SU-DHL-6 (cell line): ENCODE measurements around the gene LOXL1.

ENCODE experiments used
- H2AFZ ChIP-seq: fragments of 200-600 bp; sonication (generic); 2 replicates; pipeline ENCODE4 v1.6.1; 2014; ENCODE audit warnings: low read depth, mild to moderate bottlenecking, moderate library complexity, mixed read lengths, antibody characterized with exemption, low read length; ENCODE audit not compliant: severe bottlenecking
- H3F3A ChIP-seq: fragments of 200-600 bp; shearing (Covaris generic); 2 replicates; pipeline ENCODE4 v1.6.0; 2016; ENCODE audit warnings: antibody characterized with exemption, mild to moderate bottlenecking; ENCODE audit not compliant: insufficient read depth
- H3K27ac ChIP-seq: fragments of 200-600 bp; sonication (generic); 2 replicates; pipeline ENCODE4 v1.5.1; 2016; ENCODE audit warnings: low read depth, mild to moderate bottlenecking, low read length, moderate library complexity, mixed read lengths
- H3K27me3 ChIP-seq: fragments of 200-600 bp; sonication (generic), shearing (Covaris generic); 2 replicates; pipeline ENCODE4 v1.6.0; 2014; ENCODE audit warnings: mild to moderate bottlenecking, low read length
- H3K36me3 ChIP-seq: fragments of 200-600 bp; sonication (generic); 2 replicates; pipeline ENCODE4 v1.6.1; 2014; ENCODE audit warnings: mild to moderate bottlenecking, low read length, mixed read lengths
- H3K4me2 ChIP-seq: fragments of 300-600, 200-600 bp; shearing (Covaris generic), sonication (generic); 2 replicates; pipeline ENCODE4 v1.6.0; 2014; ENCODE audit warnings: low read length, low read depth, mild to moderate bottlenecking; ENCODE audit not compliant: poor library complexity, severe bottlenecking
- H3K4me3 ChIP-seq: fragments of 200-600 bp; sonication (generic); 2 replicates; pipeline ENCODE4 v1.5.1; 2014; ENCODE audit warnings: antibody characterized with exemption, low read length, mild to moderate bottlenecking, mixed read lengths; ENCODE audit not compliant: insufficient read depth, poor library complexity, severe bottlenecking
- H3K79me2 ChIP-seq: fragments of 200-600 bp; sonication (generic); 2 replicates; pipeline ENCODE4 v1.6.1; 2014; ENCODE audit warnings: mild to moderate bottlenecking, low read length, moderate library complexity; ENCODE audit not compliant: insufficient read depth
- H3K9ac ChIP-seq: fragments of 200-600 bp; sonication (generic); 2 replicates; pipeline ENCODE4 v1.7.0; 2014; ENCODE audit warnings: mild to moderate bottlenecking, low read length
- H3K9me2 ChIP-seq: fragments of 200-600 bp; sonication (generic); replicated peaks from 2 replicates; pipeline ENCODE4 v1.6.1; 2014; ENCODE audit warnings: low read length; ENCODE audit not compliant: insufficient read depth
- H3K9me3 ChIP-seq: fragments of 200-600 bp; sonication (generic); 2 replicates; pipeline ENCODE4 v1.6.1; 2014; ENCODE audit warnings: low read length, mixed read lengths; ENCODE audit not compliant: insufficient read depth
- H4K20me1 ChIP-seq: fragments of 200-600 bp; sonication (generic); 2 replicates; pipeline ENCODE4 v1.6.1; 2014; ENCODE audit warnings: low read depth, mild to moderate bottlenecking, antibody characterized with exemption, low read length, moderate library complexity, mixed read lengths
- CTCF ChIP-seq: fragments of 200-600 bp; sonication (generic); IDR thresholded peaks from one replicate; pipeline ENCODE4 v1.5.1; 2017; ENCODE audit warnings: antibody characterized with exemption, mild to moderate bottlenecking, low read length, moderate library complexity; ENCODE audit not compliant: insufficient read depth, poor library complexity, severe bottlenecking
- EZH2phosphoT487 ChIP-seq: fragments of 200-600 bp; sonication (generic), shearing (Covaris generic); conservative IDR thresholded peaks from 2 replicates; pipeline ENCODE4 v1.6.1; 2018; ENCODE audit warnings: mild to moderate bottlenecking, antibody characterized with exemption, low read length, moderate library complexity, mixed read lengths

LOXL1 gene

GRCh38 chr15:73955861-73956742, 29.8 kb downstream of the LOXL1 start:
- Histone ChIP-seq H2AFZ (no peak overlapping the region), H3K9ac (no peak overlapping the region)

GRCh38 chr15:73956743-73957135, 30.5 kb downstream of the LOXL1 start:
- Histone ChIP-seq H3K9me2 (no peaks in the 10 kb centered on the region), H3K27ac (no peak overlapping the region), H3K9ac (no peak overlapping the region), H4K20me1 (no peaks in the 10 kb centered on the region), H3K27me3 (no peaks in the 10 kb centered on the region), H3K9me3 (no peaks in the 10 kb centered on the region), H2AFZ (no peak overlapping the region), H3K4me3 (no peak overlapping the region), H3K79me2 (no peaks in the 10 kb centered on the region), H3K4me2 (no peak overlapping the region), H3K36me3 (no peaks in the 10 kb centered on the region), H3F3A (no peaks in the 10 kb centered on the region)
- TF ChIP-seq EZH2phosphoT487 (no peak), CTCF (no peak)

More at GRCh38 chr15:73955861-73956742, 29.8 kb downstream of the LOXL1 start:
- Histone ChIP-seq H3K9me3 (no peaks in the 10 kb centered on the region), H3K27ac (no peak overlapping the region), H3K36me3 (no peaks in the 10 kb centered on the region), H4K20me1 (no peaks in the 10 kb centered on the region), H3K9me2 (no peaks in the 10 kb centered on the region), H3K4me3 (no peak overlapping the region), H3K4me2 (no peak overlapping the region), H3F3A (no peaks in the 10 kb centered on the region), H3K79me2 (no peaks in the 10 kb centered on the region), H3K27me3 (no peaks in the 10 kb centered on the region)
- TF ChIP-seq EZH2phosphoT487 = no peak

- Histone ChIP-seq H3K27me3 (no peaks in the 10 kb centered on the region), H3K9me3 (no peaks in the 10 kb centered on the region), H3K4me2 (no peak overlapping the region), H2AFZ (no peak overlapping the region), H3K9me2 (no peaks in the 10 kb centered on the region), H3K4me3 (no peak overlapping the region), H3K79me2 (no peaks in the 10 kb centered on the region), H3K9ac (no peak overlapping the region), H3F3A (no peaks in the 10 kb centered on the region), H3K27ac (no peak overlapping the region), H3K36me3 (no peaks in the 10 kb centered on the region), H4K20me1 (no peaks in the 10 kb centered on the region)
- TF ChIP-seq CTCF (no peak), EZH2phosphoT487 (no peak)
These were observed 31.0 kb downstream of the LOXL1 start for GRCh38 chr15:73957276-73957675.

GRCh38 chr15:73957785-73958184, 31.5 kb downstream of the LOXL1 start:
- H3K4me2 ChIP-seq = no peak overlapping the region
- H3K4me3 ChIP-seq = no peak overlapping the region
- no peaks in the 10 kb centered on the region for H3K9me3 ChIP-seq
- H3K79me2 ChIP-seq = no peaks in the 10 kb centered on the region
- TF ChIP-seq EZH2phosphoT487 (no peak), CTCF (no peak)
- no peak overlapping the region for H3K9ac ChIP-seq
- no peaks in the 10 kb centered on the region for H3K36me3 ChIP-seq
- H4K20me1 ChIP-seq = no peaks in the 10 kb centered on the region
- no peaks in the 10 kb centered on the region for H3F3A ChIP-seq
- H3K27ac ChIP-seq = no peak overlapping the region
- H3K9me2 ChIP-seq = no peaks in the 10 kb centered on the region
- no peak overlapping the region for H2AFZ ChIP-seq
- H3K27me3 ChIP-seq = no peaks in the 10 kb centered on the region
